NB4 (cell line): ENCODE results near the gene SCAPER.

Experiments
- POLR2A ChIP-seq: IDR thresholded peaks from 2 replicates; pipeline ENCODE4 v1.6.1; 2011; ENCODE audit warnings: mild to moderate bottlenecking; ENCODE audit not compliant: insufficient read length; ENCODE audit errors: extremely low read depth
- TF ChIP-seq, protein P1 (sequence below): IDR thresholded peaks from one replicate; pipeline ENCODE4 v1.5.1; 2012; ENCODE audit warnings: low read depth, low read length

- no peak for TF ChIP-seq POLR2A
- TF ChIP-seq, protein P1, sequence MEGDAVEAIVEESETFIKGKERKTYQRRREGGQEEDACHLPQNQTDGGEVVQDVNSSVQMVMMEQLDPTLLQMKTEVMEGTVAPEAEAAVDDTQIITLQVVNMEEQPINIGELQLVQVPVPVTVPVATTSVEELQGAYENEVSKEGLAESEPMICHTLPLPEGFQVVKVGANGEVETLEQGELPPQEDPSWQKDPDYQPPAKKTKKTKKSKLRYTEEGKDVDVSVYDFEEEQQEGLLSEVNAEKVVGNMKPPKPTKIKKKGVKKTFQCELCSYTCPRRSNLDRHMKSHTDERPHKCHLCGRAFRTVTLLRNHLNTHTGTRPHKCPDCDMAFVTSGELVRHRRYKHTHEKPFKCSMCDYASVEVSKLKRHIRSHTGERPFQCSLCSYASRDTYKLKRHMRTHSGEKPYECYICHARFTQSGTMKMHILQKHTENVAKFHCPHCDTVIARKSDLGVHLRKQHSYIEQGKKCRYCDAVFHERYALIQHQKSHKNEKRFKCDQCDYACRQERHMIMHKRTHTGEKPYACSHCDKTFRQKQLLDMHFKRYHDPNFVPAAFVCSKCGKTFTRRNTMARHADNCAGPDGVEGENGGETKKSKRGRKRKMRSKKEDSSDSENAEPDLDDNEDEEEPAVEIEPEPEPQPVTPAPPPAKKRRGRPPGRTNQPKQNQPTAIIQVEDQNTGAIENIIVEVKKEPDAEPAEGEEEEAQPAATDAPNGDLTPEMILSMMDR, result no peak
Measured at GRCh38 chr15:76343313-76343996, 561.7 kb downstream of the SCAPER start.
